Spleen (tissue), 7 donors: Measurements from ENCODE around the gene INPP4A.

Experiments used
- CTCF ChIP-seq, 11 experiments: fragments of 200-600 bp in 7 of 11; fragments of 450-650 bp in 4 of 11; sonication (generic) in 4 of 11; IDR thresholded peaks in 8 of 11; conservative IDR thresholded peaks in 3 of 11; 1 replicate in 7 of 11; 2 replicates in 4 of 11; pipeline versions ENCODE4 v1.4.0 to v1.8.0; 2016 to 2021; ENCODE audit warnings: antibody characterized with exemption in 11 of 11, inconsistent platforms in 4 of 11, mild to moderate bottlenecking in 1 of 11
- POLR2A ChIP-seq, 3 donors: fragments of 450-650 bp; IDR thresholded peaks; one replicate each; pipeline ENCODE4 v1.5.1; 2017; ENCODE audit warnings: antibody characterized with exemption in 3 of 3, mild to moderate bottlenecking in 1 of 3
- donor health status: DM: no; HTN: no; CAD: no; lungs with moderate emphysema.
- donor health status: DM: no; HTN: no; CAD: no.
- donor health status: DM: no; HTN: no; CAD: no.

GRCh38 chr2:98480598-98480997, 35.9 kb downstream of the INPP4A start:
- TF ChIP-seq POLR2A (IDR thresholded peaks at IDR 0.05) (no peak), CTCF (IDR thresholded peaks at IDR 0.05 in 8 of 11, conservative IDR thresholded peaks at IDR 0.05 in 3 of 11) (no peak)
